Hepatocyte (in vitro differentiated cells): Measurements from ENCODE around the gene PNPLA2.

Source experiments
- CTCF ChIP-seq: fragments of 200-600 bp; sonication (generic); IDR thresholded peaks from 2 replicates; pipeline ENCODE4 v1.5.1; 2016; ENCODE audit warnings: antibody characterized with exemption, mild to moderate bottlenecking; ENCODE audit not compliant: poor library complexity
- EZH2 ChIP-seq: fragments of 200-600 bp; sonication (generic); IDR thresholded peaks from 2 replicates; pipeline ENCODE4 v1.6.1; 2016; ENCODE audit warnings: antibody characterized with exemption, mild to moderate bottlenecking, borderline replicate concordance
- EZH2phosphoT487 ChIP-seq: fragments of 200-600 bp; sonication (generic); IDR thresholded peaks from one replicate; pipeline ENCODE4 v1.6.1; 2018; ENCODE audit warnings: antibody characterized with exemption, mild to moderate bottlenecking, low read depth, moderate library complexity; ENCODE audit not compliant: unreplicated experiment, severe bottlenecking

DNA sequence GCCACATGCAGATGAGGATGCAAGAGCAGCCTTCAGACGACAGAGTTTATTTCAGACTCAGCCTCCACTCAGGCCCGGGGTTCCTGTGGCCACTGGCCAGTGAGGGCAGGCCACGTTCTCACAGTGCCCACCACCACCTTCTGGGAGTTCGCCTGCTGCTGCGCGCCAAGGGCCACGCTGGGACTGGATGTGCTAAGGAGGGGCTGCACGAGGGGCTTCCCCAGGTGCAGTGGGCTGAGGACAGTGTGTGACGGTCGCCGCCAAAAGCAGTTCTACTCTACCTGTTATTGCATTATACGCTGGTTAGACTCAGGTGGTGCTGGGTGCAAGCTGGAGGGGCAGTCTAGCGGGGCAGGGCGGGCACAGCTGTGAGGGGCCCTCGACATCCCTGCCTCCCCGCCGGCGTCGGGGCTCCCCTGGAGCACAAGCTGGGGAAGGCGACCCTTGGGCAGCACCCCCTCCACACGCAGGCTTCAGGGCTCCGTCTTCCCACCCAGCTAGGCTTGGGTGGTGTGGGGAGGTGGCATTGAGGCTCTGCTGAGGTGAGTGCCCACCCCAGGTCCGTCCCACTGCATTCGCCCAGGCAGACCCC, 31.5 kb upstream of the PNPLA2 start:
- TF ChIP-seq CTCF (no peak), EZH2 (no peak), EZH2phosphoT487 (no peak)
